Measurements from ENCODE around the gene CAMK1D. TPM values are rescaled to one million over a fixed set of nuclear protein-coding genes. Genes with fewer than 3 reads are reported as not detected.
A peak's percentile ranks its signal among the peaks of the same experiment; 100 is the strongest.
"Not testable (repeated sequence)": the region's sequence is repeated elsewhere in the genome, so short reads cannot be mapped to it uniquely, and the experiment has no call there.

CAMK1D gene
- total RNA-seq, 1 experiment from 2014 or later, result 2.3 TPM

DNA sequence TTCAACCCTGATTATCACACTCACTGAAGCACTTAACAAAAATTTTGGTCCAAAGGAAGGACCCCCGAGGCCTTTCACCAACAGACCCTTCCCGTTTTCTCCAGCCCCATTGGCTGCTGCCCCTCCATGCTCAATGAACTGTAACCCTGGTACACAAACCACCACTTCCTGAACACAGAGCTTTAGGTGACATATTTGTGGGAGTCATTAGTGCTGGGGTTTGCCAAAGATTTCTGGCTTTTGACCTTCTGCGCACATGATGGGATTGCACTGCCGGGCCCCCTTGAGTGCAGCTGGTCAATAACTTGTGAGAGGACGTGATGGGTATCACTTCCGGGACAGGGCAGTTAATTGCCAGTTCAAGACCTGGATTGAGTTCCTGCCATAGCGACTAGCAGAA lies 9.0 kb upstream of the CAMK1D start:
- DNase-seq (ENCODE audit: low spot score), result no peak

DNA sequence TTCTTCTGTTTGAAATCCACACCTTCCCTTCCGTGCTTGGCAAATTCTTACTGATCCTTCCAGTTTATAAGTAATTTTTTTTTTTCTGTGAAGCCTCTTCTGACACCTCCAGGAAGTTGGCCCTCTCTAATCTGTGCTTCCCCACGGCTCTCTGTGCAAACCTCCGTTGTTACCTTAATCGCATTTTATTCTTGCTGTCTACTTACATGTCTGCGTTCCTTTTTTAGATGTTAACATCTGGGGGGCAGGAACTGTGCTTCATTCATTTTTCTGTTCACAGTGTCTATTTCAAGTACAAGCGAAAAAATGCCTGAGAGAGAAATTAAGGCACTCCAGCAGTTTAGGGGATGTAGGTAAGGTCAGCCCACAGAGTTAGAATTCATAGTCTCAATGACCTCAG lies 8.4 kb upstream of the CAMK1D start:
- no peak for DNase-seq (ENCODE audit: low spot score)

DNA sequence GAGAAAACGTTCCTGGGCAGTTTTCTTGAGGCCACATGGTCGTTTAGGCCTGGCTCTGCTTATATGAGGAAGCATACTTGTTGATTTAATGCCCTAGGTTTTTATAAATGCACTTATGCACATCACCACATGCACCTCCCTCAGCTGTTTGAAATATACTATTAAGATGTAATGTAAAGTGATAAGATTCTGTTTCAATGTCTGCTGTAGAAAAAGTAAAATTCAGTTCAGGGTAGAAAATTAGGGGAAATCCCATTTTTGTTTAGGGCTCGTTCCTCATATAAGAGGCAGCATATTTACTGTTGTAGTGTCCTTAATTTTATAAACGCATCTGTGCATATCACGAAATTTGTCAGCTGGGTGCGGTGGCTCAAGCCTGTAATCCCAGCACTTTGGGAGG lies 7.8 kb upstream of the CAMK1D start:
- no peak for DNase-seq (ENCODE audit: low spot score)

DNA sequence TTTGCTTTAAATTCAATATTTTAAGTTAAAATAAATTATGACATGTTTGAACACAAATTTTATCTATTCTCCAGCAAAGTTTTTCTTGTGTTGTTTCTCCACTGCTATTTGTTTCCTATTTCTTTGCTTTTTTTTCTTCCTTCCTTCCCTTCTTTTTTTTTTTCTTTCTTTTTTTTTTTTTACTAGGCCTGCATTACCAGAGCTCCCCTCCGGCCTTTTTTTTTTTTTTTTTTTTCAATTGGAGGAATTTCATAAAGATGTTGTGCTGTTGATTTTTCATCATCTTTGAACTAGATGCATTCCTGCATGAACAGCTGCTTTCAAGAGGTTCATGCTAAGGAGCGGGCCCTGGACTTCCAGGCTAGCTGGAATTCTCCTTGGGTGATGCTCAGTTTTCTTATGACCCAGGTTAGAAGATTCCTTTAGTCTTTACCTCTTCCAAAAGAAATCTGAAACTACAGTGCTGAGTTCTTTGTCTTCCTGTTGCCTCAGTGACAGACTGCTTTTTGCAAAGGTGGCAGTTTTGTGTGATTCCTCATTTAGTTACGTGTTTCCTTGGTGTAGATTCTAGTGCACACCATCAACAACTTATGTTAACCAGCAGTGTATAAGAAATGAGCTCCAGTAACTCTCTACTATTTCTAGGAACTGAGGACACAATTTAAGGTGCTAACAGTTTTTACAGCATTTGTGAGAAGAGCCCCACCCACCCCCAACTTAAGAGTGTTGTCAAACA lies 4.8 kb upstream of the CAMK1D start:
- no peak for DNase-seq (ENCODE audit: low spot score)

DNA sequence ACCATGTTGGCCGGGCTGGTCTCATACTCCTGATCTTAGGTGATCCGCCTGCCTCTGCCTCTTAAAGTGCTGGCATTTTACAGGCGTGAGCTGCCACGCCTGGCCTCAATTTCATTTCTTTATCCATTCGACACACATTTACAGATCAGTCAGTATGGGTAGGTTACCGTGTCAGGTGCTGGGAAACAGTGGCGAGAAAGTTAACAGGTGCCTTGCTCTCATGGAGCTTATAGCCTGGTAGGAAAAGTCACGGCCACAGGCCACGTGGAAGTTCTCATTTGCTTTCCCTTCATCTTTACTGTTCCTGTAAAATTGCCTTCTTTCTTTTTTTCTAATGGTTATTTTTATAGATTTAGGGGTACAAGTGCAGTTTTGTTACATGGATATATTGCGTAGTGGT lies 2.6 kb upstream of the CAMK1D start:
- DNase-seq (ENCODE audit: low spot score), result no peak

DNA sequence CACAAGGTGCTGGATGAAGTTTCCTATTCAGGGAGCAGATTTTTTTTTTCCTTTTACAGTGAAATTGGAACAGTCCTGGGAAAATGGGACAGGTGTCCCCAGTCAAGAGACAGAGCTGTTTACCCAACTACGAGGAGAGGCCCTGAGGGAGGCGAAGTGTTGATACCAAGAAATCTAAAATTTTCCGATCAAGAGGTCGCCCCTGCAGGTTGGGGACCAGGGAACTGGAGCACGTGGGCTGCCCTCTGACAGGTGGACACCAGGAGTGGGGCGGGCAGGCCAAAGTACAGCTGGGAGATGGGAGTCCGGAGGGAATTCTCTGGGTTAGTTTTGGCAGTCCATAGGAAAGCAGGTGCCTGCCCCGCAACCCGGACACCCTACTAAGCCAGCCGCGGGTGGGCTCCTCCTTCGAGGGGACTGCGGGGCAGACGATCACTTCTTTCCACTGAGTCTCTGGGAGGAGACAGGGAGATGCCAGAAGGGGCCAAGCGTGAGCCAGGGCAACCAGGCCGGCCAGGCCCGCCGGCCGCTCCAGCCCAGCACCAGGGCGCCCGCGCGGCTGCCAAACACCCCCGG lies 965 bp upstream of the CAMK1D start:
- DNase-seq (ENCODE audit: low spot score), result no peak

DNA sequence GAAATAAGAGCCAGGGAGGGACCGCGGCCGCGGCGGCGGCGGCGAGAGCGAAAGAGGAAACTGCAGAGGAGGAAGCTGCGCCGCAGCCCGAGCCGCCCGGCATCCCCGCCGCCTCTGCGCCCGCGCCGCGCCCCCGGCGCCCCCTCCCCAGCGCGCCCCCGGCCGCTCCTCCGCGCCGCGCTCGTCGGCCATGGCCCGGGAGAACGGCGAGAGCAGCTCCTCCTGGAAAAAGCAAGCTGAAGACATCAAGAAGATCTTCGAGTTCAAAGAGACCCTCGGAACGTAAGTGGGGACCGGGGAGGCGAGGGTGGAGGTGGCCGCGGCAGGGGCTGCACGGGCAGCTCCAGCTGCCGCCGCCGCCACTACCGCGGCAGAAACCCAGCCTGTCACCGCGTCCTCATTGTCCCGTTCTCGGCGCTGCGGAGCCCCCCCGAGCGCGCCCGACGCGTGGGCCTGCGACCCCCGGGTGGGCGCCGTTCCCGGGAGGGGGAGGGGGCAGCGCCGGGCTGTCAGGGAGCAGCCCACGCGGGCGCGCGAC lies 351 bp downstream of the CAMK1D start:
- DNase-seq (ENCODE audit: low spot score), result no peak

DNA sequence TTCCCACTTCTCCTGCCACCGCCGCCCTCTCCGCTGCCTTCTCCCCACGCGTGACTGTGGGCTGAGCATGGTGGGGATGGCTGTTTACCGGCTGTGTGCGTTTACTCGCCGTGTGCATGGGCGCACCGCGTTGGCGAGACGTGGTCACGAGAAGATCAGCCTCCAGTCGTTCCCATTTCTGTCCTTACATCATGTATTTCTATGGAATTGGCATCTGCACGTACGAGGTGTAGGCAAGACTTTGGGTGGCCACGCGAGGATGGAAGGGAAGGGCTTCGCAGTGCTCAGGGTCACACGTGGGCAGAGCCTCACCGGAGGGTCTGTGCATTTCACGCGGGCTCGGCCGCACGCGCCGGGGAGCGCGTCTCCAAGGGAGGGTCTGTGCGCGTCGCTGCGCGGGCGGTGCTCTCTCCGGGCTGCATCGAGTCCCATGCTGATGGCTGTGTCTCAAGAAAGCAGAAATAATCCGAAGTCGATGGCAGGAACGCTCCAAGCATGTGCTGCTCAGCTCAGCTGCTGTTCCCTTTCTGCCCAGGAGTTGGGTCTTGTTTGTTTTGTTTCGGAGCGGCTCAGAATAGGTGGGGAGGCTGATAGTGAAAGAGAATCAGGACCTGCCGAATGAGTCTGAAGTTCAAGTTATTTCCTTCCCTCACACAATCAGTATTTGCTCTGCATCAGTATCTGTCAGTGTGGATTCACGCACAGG lies 973 bp downstream of the CAMK1D start:
- peak; percentile 12 for DNase-seq (ENCODE audit: low spot score)

DNA sequence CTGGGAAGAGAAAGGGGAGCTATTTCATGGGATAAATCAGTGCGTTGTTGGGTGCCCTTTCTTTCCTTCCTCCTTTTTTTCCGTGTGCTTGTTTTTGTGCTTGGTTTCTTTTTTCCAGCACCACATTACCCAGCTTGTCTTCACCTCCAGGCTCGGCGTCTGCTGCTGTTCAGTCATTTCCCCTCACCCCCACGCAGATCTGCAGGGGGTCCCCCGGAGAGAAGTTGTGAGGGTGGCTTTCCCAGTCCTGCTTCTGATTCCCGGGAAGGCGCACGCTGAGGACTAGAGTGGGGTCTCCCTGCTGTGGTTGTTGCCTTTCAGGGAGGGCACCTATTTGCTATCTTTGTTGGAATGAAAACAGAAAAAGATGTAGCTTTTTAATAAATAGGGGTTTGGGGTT lies 1.6 kb downstream of the CAMK1D start:
- no peak for DNase-seq (ENCODE audit: low spot score)

DNA sequence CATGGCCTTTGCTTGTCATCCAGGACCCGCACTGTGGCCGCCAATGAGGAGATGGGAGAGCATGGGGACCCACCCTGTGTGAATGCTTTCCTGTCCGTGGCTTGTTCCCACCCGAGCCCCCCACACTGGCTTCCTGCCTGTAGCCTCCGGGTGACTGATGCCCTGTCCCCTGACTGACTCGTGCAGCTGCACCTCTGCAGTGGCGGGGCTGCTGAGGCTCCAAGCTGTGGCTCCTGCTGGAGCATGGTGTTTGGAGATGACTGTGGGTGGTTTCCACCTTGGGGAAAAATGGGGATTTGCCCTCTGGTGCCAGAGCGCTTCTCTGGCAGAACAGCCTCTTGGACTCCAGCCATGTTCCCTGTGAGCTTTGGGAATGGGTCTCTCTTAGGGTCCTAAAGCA lies 2.1 kb downstream of the CAMK1D start:
- DNase-seq (ENCODE audit: low spot score), result no peak

DNA sequence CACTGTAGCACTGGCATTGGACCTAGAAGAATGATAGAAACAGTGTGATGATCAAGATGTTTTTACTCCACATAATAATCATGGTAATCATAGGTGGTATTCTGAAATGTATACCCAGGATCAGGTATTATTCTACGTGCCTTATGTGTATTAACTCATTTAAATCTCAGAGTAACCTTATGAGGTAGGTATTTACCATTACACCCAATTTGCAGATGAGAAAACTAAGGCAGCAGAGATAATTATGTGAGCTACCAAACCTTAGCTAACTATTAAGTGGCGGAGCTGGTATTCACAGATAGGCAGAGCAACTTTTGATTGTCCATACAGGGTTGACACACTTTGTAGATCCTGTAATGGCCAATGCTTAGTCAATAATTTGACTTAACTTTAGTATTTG lies 2.5 kb downstream of the CAMK1D start:
- DNase-seq (ENCODE audit: low spot score), result no peak

DNA sequence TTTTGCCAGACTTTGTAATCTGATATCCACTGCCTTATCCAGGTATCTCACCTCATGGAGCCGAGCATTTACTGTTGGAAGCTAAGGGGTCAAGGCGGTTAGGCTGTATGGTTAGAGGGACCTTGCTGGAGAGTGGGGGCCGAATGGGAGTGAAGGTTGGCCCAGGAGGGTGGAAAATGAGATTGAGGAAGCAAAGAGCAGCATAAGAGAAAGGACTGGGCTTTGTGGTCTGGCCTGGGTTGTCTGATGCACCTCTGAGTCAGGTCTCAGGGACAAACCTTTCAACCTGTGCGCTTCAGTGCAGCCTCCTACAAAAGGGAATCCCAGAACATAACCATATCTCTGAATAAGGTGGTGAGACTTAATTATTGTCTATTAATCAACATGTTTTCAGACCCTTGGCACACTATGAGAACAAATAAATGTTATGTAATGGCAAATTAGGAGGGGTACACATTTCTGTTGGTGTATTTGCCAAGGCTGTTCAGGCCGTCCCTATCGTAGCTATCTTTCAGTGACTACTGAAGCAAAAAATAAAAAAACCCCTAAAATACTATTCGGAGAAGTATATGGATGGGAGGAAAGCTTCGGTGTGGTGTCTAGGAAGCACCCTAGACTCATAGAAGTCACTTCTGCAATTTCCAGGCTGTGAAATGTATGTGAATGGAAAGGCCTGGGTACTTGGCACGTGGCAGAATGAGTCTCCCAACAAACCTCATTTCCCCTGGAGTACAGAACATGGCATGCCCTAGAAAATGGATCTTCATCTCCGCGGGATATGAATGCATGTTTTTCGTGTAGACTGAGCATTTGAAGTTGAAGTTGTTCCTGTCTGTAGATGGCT lies 4.3 kb downstream of the CAMK1D start:
- DNase-seq (ENCODE audit: low spot score), result no peak

DNA sequence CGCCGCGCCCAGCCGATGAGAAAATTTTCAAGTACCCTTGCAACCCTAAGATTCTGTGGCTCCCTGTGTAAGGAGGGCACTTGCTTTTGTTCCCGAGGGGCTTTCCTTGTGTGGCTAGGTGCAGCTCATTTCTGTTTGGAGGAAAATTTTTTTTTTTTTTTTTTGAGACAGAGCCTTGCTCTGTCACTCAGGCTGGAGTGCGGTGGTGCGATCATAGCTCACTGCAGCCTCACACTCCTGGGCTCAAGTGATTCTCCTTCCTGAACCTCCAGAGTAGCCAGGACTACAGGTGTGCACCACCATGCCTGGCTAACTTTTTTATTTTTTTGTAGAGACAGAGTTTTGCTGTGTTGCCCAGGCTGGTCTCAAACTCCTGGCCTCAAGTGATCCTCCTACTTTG lies 5.3 kb downstream of the CAMK1D start:
- not testable (repeated sequence) for DNase-seq (ENCODE audit: low spot score)

DNA sequence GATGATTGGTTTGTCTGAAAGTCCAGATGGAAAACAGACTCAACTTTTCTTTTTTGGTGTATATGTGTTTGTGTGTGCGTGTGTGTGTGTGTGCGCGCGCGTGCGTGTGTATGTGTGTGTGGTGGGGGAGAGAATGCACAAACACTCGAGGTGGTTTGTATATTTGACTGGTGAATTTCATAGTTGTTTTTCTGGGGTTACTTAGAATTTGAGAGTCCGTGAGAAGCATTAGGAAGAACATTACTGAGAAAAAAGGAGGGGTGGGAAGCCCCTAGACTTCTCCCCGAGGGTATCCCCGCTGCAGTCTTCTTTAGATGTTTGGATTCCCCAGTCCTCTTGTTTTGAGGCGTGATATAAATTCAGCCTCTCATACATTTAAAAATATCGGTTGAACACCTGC lies 6.0 kb downstream of the CAMK1D start:
- DNase-seq (ENCODE audit: low spot score), result no peak

DNA sequence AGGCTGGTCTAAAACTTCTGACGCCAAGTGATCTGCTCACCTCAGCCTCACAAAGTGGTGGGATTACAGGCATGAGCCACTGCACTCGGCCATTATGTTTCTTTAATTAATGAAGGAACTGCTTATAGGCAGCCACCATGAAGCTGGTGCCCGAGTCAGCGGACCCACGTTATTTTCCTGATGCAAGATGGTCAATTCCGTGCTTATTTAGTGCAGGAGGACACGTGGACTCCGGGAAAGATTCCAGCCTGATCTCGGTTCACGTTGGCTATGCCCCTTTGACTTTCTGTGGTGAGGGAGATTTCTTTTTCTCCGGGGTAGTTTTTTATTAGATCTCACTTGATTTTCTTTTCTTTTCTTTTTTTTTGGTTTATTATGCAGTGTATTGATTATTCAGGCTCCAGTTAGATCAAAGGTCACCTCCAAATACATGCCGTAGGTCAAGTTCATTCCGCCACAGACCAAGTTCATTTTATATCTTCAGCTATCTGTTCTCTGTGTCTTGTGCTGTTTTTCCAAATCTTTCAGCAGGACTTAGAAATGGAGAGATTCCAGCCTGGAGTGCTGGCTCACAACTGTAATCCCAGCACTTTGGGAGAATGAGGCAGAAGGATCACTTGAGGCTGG lies 8.3 kb downstream of the CAMK1D start:
- DNase-seq (ENCODE audit: low spot score), result no peak

DNA sequence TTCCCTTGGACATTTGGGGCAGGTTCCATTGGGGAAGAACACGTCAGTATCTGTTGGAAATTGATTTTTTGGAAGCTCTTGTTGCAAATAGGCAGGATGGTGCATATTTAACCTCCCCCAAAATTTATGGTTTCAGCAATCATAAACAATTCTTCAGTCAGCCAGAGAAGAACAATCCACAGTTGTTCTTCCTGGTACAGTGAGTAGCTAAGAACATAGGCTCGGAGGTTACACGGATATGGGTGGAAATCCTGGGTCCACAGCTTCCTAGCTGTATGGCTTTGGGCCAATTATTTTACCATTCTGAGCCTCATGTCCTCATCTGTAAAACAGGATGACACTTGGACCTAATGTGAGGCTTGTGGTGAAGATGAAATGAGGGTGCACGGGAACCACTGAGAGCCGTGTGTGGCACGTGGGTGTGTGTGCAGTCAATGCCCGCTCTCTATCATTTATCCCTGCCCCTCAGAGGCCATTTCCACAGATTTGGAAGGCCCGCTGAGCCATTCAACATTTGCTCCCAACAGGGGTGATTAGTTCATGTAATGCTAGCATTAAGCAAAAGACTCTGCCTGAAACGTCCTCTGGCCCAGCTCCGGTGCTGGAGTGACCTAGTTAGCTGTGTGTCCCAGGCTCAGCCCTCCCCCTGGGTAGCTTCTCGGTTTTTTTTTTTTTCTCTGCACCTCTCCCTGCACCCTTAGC lies 9.7 kb downstream of the CAMK1D start:
- DNase-seq (ENCODE audit: low spot score), result no peak

DNA sequence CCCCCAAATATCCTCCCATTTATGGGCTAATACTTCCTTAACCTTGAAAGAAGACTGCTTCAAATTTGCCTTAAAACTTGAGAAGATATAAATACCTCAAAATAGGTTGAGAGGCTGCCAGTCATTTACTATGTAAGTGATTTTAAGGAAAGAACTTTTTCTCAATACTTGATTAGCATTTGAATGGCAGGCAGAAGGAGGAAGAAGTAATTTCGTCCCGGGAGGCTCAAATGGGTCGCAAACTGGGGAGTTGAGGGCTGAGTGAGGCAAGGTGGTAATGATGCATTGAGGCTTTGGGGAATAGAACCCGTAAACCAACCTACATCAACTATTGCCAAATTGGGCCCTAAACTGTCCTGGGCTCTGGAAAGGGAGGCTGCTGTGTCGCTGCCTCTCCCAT lies 11.1 kb downstream of the CAMK1D start:
- no peak for DNase-seq (ENCODE audit: low spot score)

DNA sequence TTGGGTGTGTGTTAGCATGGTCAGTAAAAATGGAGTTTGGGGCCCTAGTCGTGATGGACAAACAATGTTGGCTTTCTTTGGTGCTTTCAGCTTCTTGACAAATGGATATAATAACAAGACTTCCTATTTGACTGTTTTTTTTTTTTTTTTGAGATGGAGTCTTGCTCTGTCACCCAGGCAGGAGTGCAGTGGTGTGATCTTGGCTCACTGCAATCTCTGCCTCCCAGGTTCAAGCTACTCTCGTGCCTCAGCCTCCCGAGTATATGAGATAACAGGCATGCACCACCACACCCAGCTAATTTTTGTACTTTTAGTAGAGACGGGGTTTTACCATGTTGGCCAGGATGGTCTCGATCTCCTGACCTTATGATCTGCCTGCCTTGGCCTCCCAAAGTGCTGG lies 11.8 kb downstream of the CAMK1D start:
- not testable (repeated sequence) for DNase-seq (ENCODE audit: low spot score)

DNA sequence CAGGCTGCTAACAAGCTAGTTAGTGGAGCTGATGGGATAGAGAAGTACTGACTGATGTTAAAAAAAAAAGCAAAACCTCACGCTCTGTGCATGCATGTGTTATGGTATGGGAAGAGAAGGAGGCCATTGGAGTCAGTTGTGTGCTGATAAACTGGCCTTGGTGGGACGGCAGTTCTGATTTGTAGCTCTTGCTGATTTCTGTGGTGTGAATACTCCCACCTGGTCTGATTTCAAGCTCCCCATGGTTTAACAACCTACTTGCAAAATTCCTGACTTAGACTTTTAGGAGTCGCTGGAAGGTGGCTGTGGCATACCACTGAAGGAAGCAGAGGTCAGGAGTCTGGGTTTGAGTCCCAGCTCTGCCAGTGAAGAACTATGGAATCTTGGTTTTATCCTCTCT lies 15.2 kb downstream of the CAMK1D start:
- DNase-seq (ENCODE audit: low spot score), result no peak

DNA sequence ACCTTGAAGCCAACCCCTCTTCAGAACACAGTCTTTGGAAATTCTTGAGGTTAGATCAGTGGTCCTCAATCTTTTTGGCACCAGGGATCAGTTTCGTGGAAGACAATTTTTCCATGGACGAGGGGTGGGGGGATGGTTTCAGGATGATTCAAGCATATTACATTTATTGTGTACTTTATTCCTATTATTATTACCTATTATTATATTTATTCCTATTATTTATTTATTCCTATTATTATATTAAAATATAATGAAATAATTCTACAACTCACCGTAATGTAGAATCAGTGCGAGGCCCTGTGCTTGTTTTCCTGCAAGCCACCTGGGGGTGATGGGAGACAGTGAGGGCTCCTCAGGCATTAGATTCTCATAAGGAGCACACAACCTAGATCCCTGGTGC lies 17.9 kb downstream of the CAMK1D start:
- DNase-seq (ENCODE audit: low spot score), result no peak

DNA sequence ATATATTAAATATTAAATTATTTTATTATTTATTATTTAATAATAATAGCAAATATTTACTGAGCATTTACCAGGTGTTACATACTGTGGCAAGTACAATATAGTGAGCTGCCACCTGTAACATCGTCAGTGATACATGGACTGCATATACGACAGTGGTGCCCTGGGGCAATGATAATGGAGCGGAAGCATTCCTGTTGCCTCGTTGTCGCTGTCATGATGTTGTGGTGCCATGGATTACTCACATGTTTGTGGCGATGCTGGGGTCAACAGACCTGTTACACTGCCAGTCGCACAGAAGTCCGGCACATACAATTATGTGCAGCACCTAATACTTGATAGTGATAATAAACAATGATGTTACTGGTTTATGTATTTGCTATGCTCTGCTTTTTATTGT lies 20.6 kb downstream of the CAMK1D start:
- DNase-seq (ENCODE audit: low spot score), result no peak

Data from H4 (cell line).